DOHH2 (cell line): ENCODE data around the gene GNPNAT1.
"Not testable (repeated sequence)": the region's sequence is repeated elsewhere in the genome, so short reads cannot be mapped to it uniquely, and the experiment has no call there.

Experiments used
- H3F3A ChIP-seq: fragments of 200-600 bp; sonication (generic), shearing (Covaris generic); 2 replicates; pipeline ENCODE4 v1.6.0; 2016; ENCODE audit warnings: antibody characterized with exemption, mild to moderate bottlenecking; ENCODE audit not compliant: control insufficient read depth, insufficient read depth
- H3K27ac ChIP-seq: fragments of 200-600 bp; sonication (generic); 2 replicates; pipeline ENCODE4 v1.5.1; 2014; ENCODE audit warnings: low read depth, mild to moderate bottlenecking, low read length, moderate library complexity
- H3K27me3 ChIP-seq: fragments of 200-600 bp; sonication (generic); 2 replicates; pipeline ENCODE4 v1.6.1; 2014; ENCODE audit warnings: mild to moderate bottlenecking, low read length, mixed read lengths; ENCODE audit not compliant: control insufficient read depth
- H3K36me3 ChIP-seq: fragments of 200-600 bp; sonication (generic); 2 replicates; pipeline ENCODE4 v1.6.1; 2014; ENCODE audit warnings: mild to moderate bottlenecking, low read length, moderate library complexity, mixed read lengths; ENCODE audit not compliant: control insufficient read depth
- H3K4me1 ChIP-seq: fragments of 200-600 bp; sonication (generic); 2 replicates; pipeline ENCODE4 v1.6.1; 2014; ENCODE audit warnings: mild to moderate bottlenecking, low read length, mixed read lengths; ENCODE audit not compliant: control insufficient read depth
- H3K4me2 ChIP-seq: fragments of 200-600 bp; sonication (generic); 2 replicates; pipeline ENCODE4 v1.6.0; 2014; ENCODE audit warnings: mild to moderate bottlenecking, low read length, moderate library complexity
- H3K4me3 ChIP-seq: fragments of 200-600 bp; sonication (generic); 2 replicates; pipeline ENCODE4 v1.5.1; 2014; ENCODE audit warnings: mild to moderate bottlenecking, low read length, mixed read lengths
- H3K79me2 ChIP-seq: fragments of 200-600 bp; sonication (generic); 2 replicates; pipeline ENCODE4 v1.6.1; 2014; ENCODE audit warnings: mild to moderate bottlenecking, low read length, mixed read lengths; ENCODE audit not compliant: control insufficient read depth
- H3K9me2 ChIP-seq: fragments of 200-600 bp; sonication (generic); replicated peaks from 2 replicates; pipeline ENCODE4 v1.6.1; 2014; ENCODE audit warnings: mild to moderate bottlenecking, low read length, mixed read lengths; ENCODE audit not compliant: control insufficient read depth
- H3K9me3 ChIP-seq: fragments of 200-600 bp; sonication (generic); 2 replicates; pipeline ENCODE4 v1.6.1; 2014; ENCODE audit warnings: antibody characterized with exemption, low read length, mixed read lengths; ENCODE audit not compliant: control insufficient read depth, insufficient read depth
- H4K20me1 ChIP-seq: fragments of 200-600 bp; sonication (generic); 2 replicates; pipeline ENCODE4 v1.6.0; 2014; ENCODE audit warnings: low read depth, mild to moderate bottlenecking, antibody characterized with exemption, low read length, moderate library complexity; ENCODE audit not compliant: control insufficient read depth, insufficient read depth
- EZH2phosphoT487 ChIP-seq: fragments of 200-600 bp; sonication (generic); IDR thresholded peaks from 2 replicates; pipeline ENCODE4 v1.6.1; 2017; ENCODE audit warnings: borderline replicate concordance, mild to moderate bottlenecking, antibody characterized with exemption, low read length, moderate library complexity, mixed read lengths
- TF ChIP-seq, protein P1 (sequence below): fragments of 200-600 bp; sonication (generic); IDR thresholded peaks from one replicate; pipeline ENCODE4 v1.5.1; 2014; ENCODE audit warnings: antibody characterized with exemption, mild to moderate bottlenecking, low read depth, low read length; ENCODE audit not compliant: poor library complexity, severe bottlenecking

GNPNAT1 gene

GRCh38 chr14:52730709-52731111 is 60.7 kb downstream of the GNPNAT1 start:
- H3F3A ChIP-seq = peaks cover 20% of the 10 kb centered on the region

GRCh38 chr14:52729925-52730708 is 61.3 kb downstream of the GNPNAT1 start, which contains the start of gene STYX:
Gene STYX (plus strand): TSS chr14:52730166. CDS start chr14:52730475, 309 bp downstream.
- Histone ChIP-seq H3K27me3 (no peaks in the 10 kb centered on the region), H3K9me3 (no peaks in the 10 kb centered on the region), H3K4me2 (peak within 1 kb of the TSS; percentile 83), H3K4me1 (peaks cover 12% of the 10 kb centered on the region), H4K20me1 (no peaks in the 10 kb centered on the region), H3K27ac (peak within 1 kb of the TSS; percentile 43), H3K79me2 (peaks cover 43% of the 10 kb centered on the region), H3K4me3 (peak within 1 kb of the TSS; percentile 84), H3K9me2 (no peaks in the 10 kb centered on the region), H3K36me3 (peaks cover 38% of the 10 kb centered on the region), H3F3A (peaks cover 15% of the 10 kb centered on the region)
- TF ChIP-seq, protein P1, sequence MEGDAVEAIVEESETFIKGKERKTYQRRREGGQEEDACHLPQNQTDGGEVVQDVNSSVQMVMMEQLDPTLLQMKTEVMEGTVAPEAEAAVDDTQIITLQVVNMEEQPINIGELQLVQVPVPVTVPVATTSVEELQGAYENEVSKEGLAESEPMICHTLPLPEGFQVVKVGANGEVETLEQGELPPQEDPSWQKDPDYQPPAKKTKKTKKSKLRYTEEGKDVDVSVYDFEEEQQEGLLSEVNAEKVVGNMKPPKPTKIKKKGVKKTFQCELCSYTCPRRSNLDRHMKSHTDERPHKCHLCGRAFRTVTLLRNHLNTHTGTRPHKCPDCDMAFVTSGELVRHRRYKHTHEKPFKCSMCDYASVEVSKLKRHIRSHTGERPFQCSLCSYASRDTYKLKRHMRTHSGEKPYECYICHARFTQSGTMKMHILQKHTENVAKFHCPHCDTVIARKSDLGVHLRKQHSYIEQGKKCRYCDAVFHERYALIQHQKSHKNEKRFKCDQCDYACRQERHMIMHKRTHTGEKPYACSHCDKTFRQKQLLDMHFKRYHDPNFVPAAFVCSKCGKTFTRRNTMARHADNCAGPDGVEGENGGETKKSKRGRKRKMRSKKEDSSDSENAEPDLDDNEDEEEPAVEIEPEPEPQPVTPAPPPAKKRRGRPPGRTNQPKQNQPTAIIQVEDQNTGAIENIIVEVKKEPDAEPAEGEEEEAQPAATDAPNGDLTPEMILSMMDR = no peak
- TF ChIP-seq EZH2phosphoT487 = no peak

More at GRCh38 chr14:52730709-52731111, 60.7 kb downstream of the GNPNAT1 start:
- Histone ChIP-seq H3K79me2 (peaks cover 45% of the 10 kb centered on the region), H3K27ac (peak overlapping the region; percentile 43), H3K27me3 (no peaks in the 10 kb centered on the region), H3K4me1 (peaks cover 12% of the 10 kb centered on the region), H3K9me3 (no peaks in the 10 kb centered on the region), H3K4me2 (peak overlapping the region; percentile 83), H3K9me2 (no peaks in the 10 kb centered on the region), H4K20me1 (no peaks in the 10 kb centered on the region), H3K36me3 (peaks cover 34% of the 10 kb centered on the region), H3K4me3 (peak overlapping the region; percentile 84)
- TF ChIP-seq, protein P1 = no peak
- TF ChIP-seq EZH2phosphoT487 = no peak

DNA sequence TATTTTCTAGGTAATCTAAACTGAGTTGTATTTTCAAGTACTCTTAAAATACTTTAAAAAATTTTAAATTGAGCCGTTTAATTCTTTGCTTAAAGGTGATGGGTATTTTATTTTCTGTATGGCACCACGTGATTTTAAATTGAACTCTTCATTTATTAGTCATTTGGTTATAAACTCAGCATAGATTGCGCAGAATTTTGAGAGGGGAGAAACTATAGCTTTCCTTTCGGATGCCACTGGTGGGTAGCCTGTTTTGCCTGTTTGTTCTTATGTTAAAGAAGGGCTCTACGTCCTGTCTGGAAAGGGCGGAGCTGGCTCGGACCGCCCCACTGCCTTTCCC is 61.9 kb downstream of the GNPNAT1 start:
- Histone ChIP-seq H3K27ac (peak overlapping the region; percentile 27), H3K27me3 (no peaks in the 10 kb centered on the region), H3K9me3 (no peaks in the 10 kb centered on the region), H3K36me3 (peaks cover 42% of the 10 kb centered on the region), H3K4me3 (peak overlapping the region; percentile 58), H3K79me2 (peaks cover 44% of the 10 kb centered on the region), H3K9me2 (no peaks in the 10 kb centered on the region), H3K4me1 (peaks cover 12% of the 10 kb centered on the region), H3K4me2 (peak overlapping the region; percentile 70), H4K20me1 (no peaks in the 10 kb centered on the region), H3F3A (peaks cover 14% of the 10 kb centered on the region)
- TF ChIP-seq, protein P1 = no peak
- TF ChIP-seq EZH2phosphoT487 = no peak

GRCh38 chr14:52729035-52729434 is 62.4 kb downstream of the GNPNAT1 start:
- not testable (repeated sequence) for H4K20me1 ChIP-seq, H3K27me3 ChIP-seq, H3K9me3 ChIP-seq, H3K4me2 ChIP-seq, H3K4me3 ChIP-seq, H3K27ac ChIP-seq, H3K9me2 ChIP-seq
- H3K4me1 ChIP-seq = peaks cover 16% of the 10 kb centered on the region
- peaks cover 14% of the 10 kb centered on the region for H3F3A ChIP-seq
- H3K36me3 ChIP-seq = peaks cover 44% of the 10 kb centered on the region
- peaks cover 39% of the 10 kb centered on the region for H3K79me2 ChIP-seq

- not testable (repeated sequence) for H3K9me3 ChIP-seq, H3K9me2 ChIP-seq, H4K20me1 ChIP-seq, H3K4me3 ChIP-seq, H3K27ac ChIP-seq, H3K4me2 ChIP-seq, H3K27me3 ChIP-seq
- peaks cover 34% of the 10 kb centered on the region for H3K79me2 ChIP-seq
- peaks cover 51% of the 10 kb centered on the region for H3K36me3 ChIP-seq
- H3F3A ChIP-seq = peaks cover 14% of the 10 kb centered on the region
- peaks cover 32% of the 10 kb centered on the region for H3K4me1 ChIP-seq
These were observed 63.9 kb downstream of the GNPNAT1 start for GRCh38 chr14:52727509-52727908.
